ENCODE measurements around the gene ANKRD33B. TPM values are rescaled to one million over a fixed set of nuclear protein-coding genes. Genes with fewer than 3 reads are reported as not detected.

Gene ANKRD33B
- polyA plus RNA-seq, 1 donor (not counting 4 experiments of a cell fraction or from before 2014, with no cell fraction given): 1.9 TPM

GRCh38 chr5:10633271-10634049, 69.6 kb downstream of the ANKRD33B start:
- dilution Hi-C loops (cut with MboI; ENCODE audit: extremely low pct_ligation_motif_present, low sequenced_read_pairs): no loop called here
- no peaks in the 10 kb centered on the region for H3K9me1 ChIP-seq (ENCODE audit: control insufficient read depth, extremely low read depth, insufficient read depth, low read length)
- H3K4me3 ChIP-seq (ENCODE audit: control insufficient read depth in 2 of 3, extremely low read depth in 1 of 3, insufficient read depth in 2 of 3, low read depth in 1 of 3, low read length in 3 of 3): no peak overlapping the region
- H3K79me2 ChIP-seq (ENCODE audit: control insufficient read depth, insufficient read depth, low read length): peaks cover 1% of the 10 kb centered on the region
- H3K9ac ChIP-seq (ENCODE audit: control insufficient read depth, extremely low read depth, insufficient read depth, low read length): no peak overlapping the region
- no peak overlapping the region for H3K27ac ChIP-seq (ENCODE audit: control insufficient read depth, insufficient read depth, low read length)
- no peak overlapping the region for H3K4me2 ChIP-seq (ENCODE audit: control insufficient read depth, extremely low read depth, insufficient read depth, low read depth, low read length)
- peaks cover 15% of the 10 kb centered on the region for H3K4me1 ChIP-seq (ENCODE audit: control insufficient read depth, extremely low read depth, insufficient read depth, low read length)
- no peak for DNase-seq (ENCODE audit: low read depth, low spot score)
- H4K20me1 ChIP-seq (ENCODE audit: control insufficient read depth, extremely low read depth, insufficient read depth, low read length): no peaks in the 10 kb centered on the region
- no peaks in the 10 kb centered on the region for H3K36me3 ChIP-seq (ENCODE audit: control insufficient read depth in 2 of 2, extremely low read depth in 1 of 2, insufficient read depth in 2 of 2, low read length in 2 of 2)
- no peaks in the 10 kb centered on the region for H3K27me3 ChIP-seq (ENCODE audit: control insufficient read depth, extremely low read depth, insufficient read depth, low read length)
- H2AFZ ChIP-seq (ENCODE audit: control insufficient read depth, low read length): no peak overlapping the region
- peaks cover 7% of the 10 kb centered on the region for H3K9me3 ChIP-seq (ENCODE audit: control insufficient read depth, low read depth, low read length)
- no peak for FAIRE-seq
- no peak for TF ChIP-seq EZH2 (IDR thresholded peaks at IDR 0.05; ENCODE audit: low read length)
- no peak for TF ChIP-seq CTCF (optimal IDR thresholded peaks at IDR 0.05 in 1 of 3, IDR thresholded peaks at IDR 0.05 in 1 of 3, conservative IDR thresholded peaks at IDR 0.05 in 1 of 3; ENCODE audit: extremely low read depth in 1 of 3, insufficient read depth in 2 of 3, low read length in 3 of 3)

- Histone ChIP-seq H3K27me3 (ENCODE audit: control insufficient read depth, extremely low read depth, insufficient read depth, low read length) (no peaks in the 10 kb centered on the region), H3K27ac (ENCODE audit: control insufficient read depth, insufficient read depth, low read length) (no peak overlapping the region), H4K20me1 (ENCODE audit: control insufficient read depth, extremely low read depth, insufficient read depth, low read length) (no peaks in the 10 kb centered on the region), H3K9ac (ENCODE audit: control insufficient read depth, extremely low read depth, insufficient read depth, low read length) (no peak overlapping the region), H3K4me1 (ENCODE audit: control insufficient read depth, extremely low read depth, insufficient read depth, low read length) (peaks cover 15% of the 10 kb centered on the region), H3K9me3 (ENCODE audit: control insufficient read depth, low read depth, low read length) (peaks cover 7% of the 10 kb centered on the region), H2AFZ (ENCODE audit: control insufficient read depth, low read length) (no peak overlapping the region), H3K4me2 (ENCODE audit: control insufficient read depth, extremely low read depth, insufficient read depth, low read depth, low read length) (no peak overlapping the region), H3K36me3 (ENCODE audit: control insufficient read depth in 2 of 2, extremely low read depth in 1 of 2, insufficient read depth in 2 of 2, low read length in 2 of 2) (no peaks in the 10 kb centered on the region), H3K4me3 (ENCODE audit: control insufficient read depth in 2 of 3, extremely low read depth in 1 of 3, insufficient read depth in 2 of 3, low read depth in 1 of 3, low read length in 3 of 3) (no peak overlapping the region), H3K79me2 (ENCODE audit: control insufficient read depth, insufficient read depth, low read length) (peaks cover 3% of the 10 kb centered on the region), H3K9me1 (ENCODE audit: control insufficient read depth, extremely low read depth, insufficient read depth, low read length) (no peaks in the 10 kb centered on the region)
- no peak for FAIRE-seq
- TF ChIP-seq EZH2 (IDR thresholded peaks at IDR 0.05; ENCODE audit: low read length): no peak
- TF ChIP-seq CTCF (optimal IDR thresholded peaks at IDR 0.05 in 1 of 3, IDR thresholded peaks at IDR 0.05 in 1 of 3, conservative IDR thresholded peaks at IDR 0.05 in 1 of 3; ENCODE audit: extremely low read depth in 1 of 3, insufficient read depth in 2 of 3, low read length in 3 of 3): no peak
- no peak for DNase-seq (ENCODE audit: low read depth, low spot score)
- dilution Hi-C loops (cut with MboI; ENCODE audit: extremely low pct_ligation_motif_present, low sequenced_read_pairs): no loop called here
These were observed 70.2 kb downstream of the ANKRD33B start for GRCh38 chr5:10634050-10634449.

Data from keratinocyte (primary cell).